Measurements from ENCODE around the gene DHRS3. TPM values are rescaled to one million over a fixed set of nuclear protein-coding genes. Genes with fewer than 3 reads are reported as not detected.

The DHRS3 gene
- total and polyA plus RNA-seq, 2 donors, result 20.5 to 56.8 TPM

- H3K36me3 ChIP-seq (ENCODE audit: control insufficient read depth in 2 of 2, insufficient read depth in 2 of 2, low read length in 1 of 2), result no peaks in the 10 kb centered on the region
- DNase-seq (ENCODE audit: low read depth in 6 of 9, low spot score in 9 of 9), result no peak
These were observed 13.0 kb upstream of the DHRS3 start for GRCh38 chr1:12630946-12631530.

GRCh38 chr1:12629985-12630760 is 12.2 kb upstream of the DHRS3 start:
- Histone ChIP-seq H3K9me3 (ENCODE audit: control insufficient read depth in 2 of 2, insufficient read depth in 1 of 2, low read length in 1 of 2) (peaks cover 0 to 3% of the 10 kb centered on the region in 2 donors), H3K27me3 (ENCODE audit: control insufficient read depth in 2 of 2, insufficient read depth in 1 of 2, low read length in 1 of 2) (no peaks in the 10 kb centered on the region), H3K36me3 (ENCODE audit: control insufficient read depth in 2 of 2, insufficient read depth in 2 of 2, low read length in 1 of 2) (no peaks in the 10 kb centered on the region), H3K27ac (ENCODE audit: low read depth in 1 of 2, low read length in 1 of 2) (no peak overlapping the region), H3K4me1 (ENCODE audit: control insufficient read depth in 2 of 2, insufficient read depth in 2 of 2, low read length in 2 of 2) (peaks cover 0 to 3% of the 10 kb centered on the region in 2 donors), H3K4me3 (ENCODE audit: low read length in 2 of 2) (no peak overlapping the region)
- no peak for DNase-seq (ENCODE audit: low read depth in 6 of 9, low spot score in 9 of 9)
- 94% methylated on average over 15 of the region's 15 CpGs for WGBS

More at GRCh38 chr1:12630946-12631530, 13.0 kb upstream of the DHRS3 start:
- H3K27ac ChIP-seq (ENCODE audit: low read depth in 1 of 2, low read length in 1 of 2), result no peak overlapping the region
- 81% methylated on average over 6 of the region's 6 CpGs for WGBS
- peaks cover 0 to 3% of the 10 kb centered on the region in 2 donors for H3K4me1 ChIP-seq (ENCODE audit: control insufficient read depth in 2 of 2, insufficient read depth in 2 of 2, low read length in 2 of 2)
- no peak overlapping the region for H3K4me3 ChIP-seq (ENCODE audit: low read length in 2 of 2)
- no peaks in the 10 kb centered on the region for H3K27me3 ChIP-seq (ENCODE audit: control insufficient read depth in 2 of 2, insufficient read depth in 1 of 2, low read length in 1 of 2)
- peaks cover 0 to 3% of the 10 kb centered on the region in 2 donors for H3K9me3 ChIP-seq (ENCODE audit: control insufficient read depth in 2 of 2, insufficient read depth in 1 of 2, low read length in 1 of 2)

GRCh38 chr1:12629511-12629956 is 11.5 kb upstream of the DHRS3 start:
- DNase-seq (ENCODE audit: low read depth in 6 of 9, low spot score in 9 of 9), result no peak
- H3K36me3 ChIP-seq (ENCODE audit: control insufficient read depth in 2 of 2, insufficient read depth in 2 of 2, low read length in 1 of 2), result no peaks in the 10 kb centered on the region
- no peak overlapping the region for H3K27ac ChIP-seq (ENCODE audit: low read depth in 1 of 2, low read length in 1 of 2)
- no peaks in the 10 kb centered on the region for H3K27me3 ChIP-seq (ENCODE audit: control insufficient read depth in 2 of 2, insufficient read depth in 1 of 2, low read length in 1 of 2)
- WGBS, result 100% methylated on average over 1 of the region's 1 CpG
- H3K4me3 ChIP-seq (ENCODE audit: low read length in 2 of 2), result no peak overlapping the region
- no peaks in the 10 kb centered on the region for H3K9me3 ChIP-seq (ENCODE audit: control insufficient read depth in 2 of 2, insufficient read depth in 1 of 2, low read length in 1 of 2)
- H3K4me1 ChIP-seq (ENCODE audit: control insufficient read depth in 2 of 2, insufficient read depth in 2 of 2, low read length in 2 of 2), result peaks cover 0 to 3% of the 10 kb centered on the region in 2 donors

- DNase-seq (ENCODE audit: low read depth in 6 of 9, low spot score in 9 of 9), result no peak
- 93% methylated on average over 5 of the region's 5 CpGs for WGBS
- Histone ChIP-seq H3K9me3 (ENCODE audit: control insufficient read depth in 2 of 2, insufficient read depth in 1 of 2, low read length in 1 of 2) (no peaks in the 10 kb centered on the region), H3K4me1 (ENCODE audit: control insufficient read depth in 2 of 2, insufficient read depth in 2 of 2, low read length in 2 of 2) (no peaks in the 10 kb centered on the region), H3K36me3 (ENCODE audit: control insufficient read depth in 2 of 2, insufficient read depth in 2 of 2, low read length in 1 of 2) (no peaks in the 10 kb centered on the region), H3K27ac (ENCODE audit: low read depth in 1 of 2, low read length in 1 of 2) (no peak overlapping the region), H3K4me3 (ENCODE audit: low read length in 2 of 2) (no peak overlapping the region), H3K27me3 (ENCODE audit: control insufficient read depth in 2 of 2, insufficient read depth in 1 of 2, low read length in 1 of 2) (no peaks in the 10 kb centered on the region)
These were observed 9.3 kb upstream of the DHRS3 start for GRCh38 chr1:12627296-12627695.

- no peak overlapping the region for H3K27ac ChIP-seq (ENCODE audit: low read depth in 1 of 2, low read length in 1 of 2)
- H3K27me3 ChIP-seq (ENCODE audit: control insufficient read depth in 2 of 2, insufficient read depth in 1 of 2, low read length in 1 of 2), result no peaks in the 10 kb centered on the region
- H3K36me3 ChIP-seq (ENCODE audit: control insufficient read depth in 2 of 2, insufficient read depth in 2 of 2, low read length in 1 of 2), result no peaks in the 10 kb centered on the region
- peak in 1 of 9 donors; percentile 34 for DNase-seq (ENCODE audit: low read depth in 6 of 9, low spot score in 9 of 9)
- no peaks in the 10 kb centered on the region for H3K9me3 ChIP-seq (ENCODE audit: control insufficient read depth in 2 of 2, insufficient read depth in 1 of 2, low read length in 1 of 2)
- H3K4me3 ChIP-seq (ENCODE audit: low read length in 2 of 2), result no peak overlapping the region
- no peaks in the 10 kb centered on the region for H3K4me1 ChIP-seq (ENCODE audit: control insufficient read depth in 2 of 2, insufficient read depth in 2 of 2, low read length in 2 of 2)
- WGBS, result 77% methylated on average over 4 of the region's 4 CpGs
These were observed 8.9 kb upstream of the DHRS3 start for GRCh38 chr1:12626888-12627287.

- H3K27me3 ChIP-seq (ENCODE audit: control insufficient read depth in 2 of 2, insufficient read depth in 1 of 2, low read length in 1 of 2), result no peaks in the 10 kb centered on the region
- H3K27ac ChIP-seq (ENCODE audit: low read depth in 1 of 2, low read length in 1 of 2), result no peak overlapping the region
- peaks cover 3 to 7% of the 10 kb centered on the region in 2 donors for H3K4me1 ChIP-seq (ENCODE audit: control insufficient read depth in 2 of 2, insufficient read depth in 2 of 2, low read length in 2 of 2)
- no peak overlapping the region for H3K4me3 ChIP-seq (ENCODE audit: low read length in 2 of 2)
- 97% methylated on average over 6 of the region's 6 CpGs for WGBS
- H3K9me3 ChIP-seq (ENCODE audit: control insufficient read depth in 2 of 2, insufficient read depth in 1 of 2, low read length in 1 of 2), result no peaks in the 10 kb centered on the region
- H3K36me3 ChIP-seq (ENCODE audit: control insufficient read depth in 2 of 2, insufficient read depth in 2 of 2, low read length in 1 of 2), result no peaks in the 10 kb centered on the region
- no peak for DNase-seq (ENCODE audit: low read depth in 6 of 9, low spot score in 9 of 9)
These were observed 7.3 kb upstream of the DHRS3 start for GRCh38 chr1:12625276-12625675.

- H3K4me1 ChIP-seq (ENCODE audit: control insufficient read depth in 2 of 2, insufficient read depth in 2 of 2, low read length in 2 of 2), result peaks cover 17 to 30% of the 10 kb centered on the region in 2 donors
- no peak overlapping the region for H3K27ac ChIP-seq (ENCODE audit: low read depth in 1 of 2, low read length in 1 of 2)
- H3K27me3 ChIP-seq (ENCODE audit: control insufficient read depth in 2 of 2, insufficient read depth in 1 of 2, low read length in 1 of 2), result peaks cover 0 to 22% of the 10 kb centered on the region in 2 donors
- H3K9me3 ChIP-seq (ENCODE audit: control insufficient read depth in 2 of 2, insufficient read depth in 1 of 2, low read length in 1 of 2), result no peaks in the 10 kb centered on the region
- 92% methylated on average over 12 of the region's 12 CpGs for WGBS
- no peak overlapping the region for H3K4me3 ChIP-seq (ENCODE audit: low read length in 2 of 2)
- no peak for DNase-seq (ENCODE audit: low read depth in 6 of 9, low spot score in 9 of 9)
- no peaks in the 10 kb centered on the region for H3K36me3 ChIP-seq (ENCODE audit: control insufficient read depth in 2 of 2, insufficient read depth in 2 of 2, low read length in 1 of 2)
These were observed 4.5 kb upstream of the DHRS3 start for GRCh38 chr1:12622506-12622905.

GRCh38 chr1:12621346-12622335 is 3.6 kb upstream of the DHRS3 start:
- H3K27ac ChIP-seq (ENCODE audit: low read depth in 1 of 2, low read length in 1 of 2), result no peak overlapping the region
- no peaks in the 10 kb centered on the region for H3K36me3 ChIP-seq (ENCODE audit: control insufficient read depth in 2 of 2, insufficient read depth in 2 of 2, low read length in 1 of 2)
- H3K27me3 ChIP-seq (ENCODE audit: control insufficient read depth in 2 of 2, insufficient read depth in 1 of 2, low read length in 1 of 2), result peaks cover 0 to 30% of the 10 kb centered on the region in 2 donors
- 94% methylated on average over 15 of the region's 15 CpGs for WGBS
- peaks cover 17 to 39% of the 10 kb centered on the region in 2 donors for H3K4me1 ChIP-seq (ENCODE audit: control insufficient read depth in 2 of 2, insufficient read depth in 2 of 2, low read length in 2 of 2)
- no peaks in the 10 kb centered on the region for H3K9me3 ChIP-seq (ENCODE audit: control insufficient read depth in 2 of 2, insufficient read depth in 1 of 2, low read length in 1 of 2)
- no peak for DNase-seq (ENCODE audit: low read depth in 6 of 9, low spot score in 9 of 9)
- no peak overlapping the region for H3K4me3 ChIP-seq (ENCODE audit: low read length in 2 of 2)
